ENCODE data around the gene ARF1. TPM values are rescaled to one million over a fixed set of nuclear protein-coding genes. Genes with fewer than 3 reads are reported as not detected.

Gene ARF1
- polyA plus RNA-seq, 3 donors, result 580 to 789 (median 603) TPM

- Mint-ChIP-seq H3K27me3 (ENCODE audit: low read depth in 3 of 3) (peaks cover 9 to 17% (median 10%) of the 10 kb centered on the region in 3 donors), H3K4me1 (peaks cover 15% of the 10 kb centered on the region), H3K27ac (peak overlapping the region in 2 of 7 donors; percentile 17 to 21), H3K9me3 (peaks cover 0 to 2% (median 0%) of the 10 kb centered on the region in 7 donors), H3K36me3 (no peaks in the 10 kb centered on the region), H3K4me3 (no peak overlapping the region)
- Histone ChIP-seq H3K36me3 (replicated peaks in 1 of 2; ENCODE audit: control insufficient read depth in 1 of 2, insufficient read depth in 2 of 2, low read length in 2 of 2) (no peaks in the 10 kb centered on the region), H3K4me2 (replicated peaks; ENCODE audit: extremely low read depth, low read length, poor library complexity, severe bottlenecking) (no peak overlapping the region), H3K9ac (ENCODE audit: insufficient read depth, low read length, poor library complexity, severe bottlenecking) (no peak overlapping the region), H3K4me3 (replicated peaks in 1 of 3; ENCODE audit: low read depth in 2 of 3, low read length in 3 of 3) (no peak overlapping the region), H3K27ac (ENCODE audit: low read depth in 1 of 2, low read length in 2 of 2) (no peak overlapping the region), H3K9me3 (replicated peaks in 1 of 2; ENCODE audit: control insufficient read depth in 1 of 2, insufficient read depth in 1 of 2, low read length in 2 of 2) (no peaks in the 10 kb centered on the region), H2AFZ (ENCODE audit: insufficient read depth, low read depth, low read length, poor library complexity, severe bottlenecking) (no peak overlapping the region), H3K4me1 (ENCODE audit: control insufficient read depth in 1 of 2, insufficient read depth in 2 of 2, low read length in 2 of 2) (peaks cover 9% of the 10 kb centered on the region in 2 donors), H3K79me2 (ENCODE audit: insufficient read depth, low read length) (peaks cover 26% of the 10 kb centered on the region), H4K20me1 (ENCODE audit: insufficient read depth, low read length) (peaks cover 33% of the 10 kb centered on the region), H3K27me3 (ENCODE audit: control insufficient read depth in 2 of 2, insufficient read depth in 2 of 2, low read length in 2 of 2) (no peaks in the 10 kb centered on the region)
- intact Hi-C loops (cut with micrococcal nuclease), result loop anchor here in 1 of 2 donors (5.0 kb wide), 1 partner anchor 45 kb away; no protein-coding TSS in a partner anchor
- TF ChIP-seq CTCF (IDR thresholded peaks at IDR 0.05), result no peak
- no peak for DNase-seq
- 89% methylated on average over 5 of the region's 9 CpGs for WGBS (ENCODE audit: insufficient coverage)
Measured at GRCh38 chr1:228076796-228077430, 5.6 kb upstream of the ARF1 start.

- peaks cover 8 to 17% (median 9%) of the 10 kb centered on the region in 3 donors for H3K27me3 Mint-ChIP-seq (ENCODE audit: low read depth in 3 of 3)
- H3K9me3 Mint-ChIP-seq, result peaks cover 0 to 2% (median 0%) of the 10 kb centered on the region in 7 donors
- H3K36me3 Mint-ChIP-seq, result no peaks in the 10 kb centered on the region
- no peak overlapping the region for H3K27ac ChIP-seq (ENCODE audit: low read depth in 1 of 2, low read length in 2 of 2)
- no peak overlapping the region for H3K4me3 ChIP-seq (replicated peaks in 1 of 3; ENCODE audit: low read depth in 2 of 3, low read length in 3 of 3)
- H2AFZ ChIP-seq (ENCODE audit: insufficient read depth, low read depth, low read length, poor library complexity, severe bottlenecking), result no peak overlapping the region
- H4K20me1 ChIP-seq (ENCODE audit: insufficient read depth, low read length), result peaks cover 33% of the 10 kb centered on the region
- H3K4me1 ChIP-seq (ENCODE audit: control insufficient read depth in 1 of 2, insufficient read depth in 2 of 2, low read length in 2 of 2), result peaks cover 9 to 13% of the 10 kb centered on the region in 2 donors
- H3K4me2 ChIP-seq (replicated peaks; ENCODE audit: extremely low read depth, low read length, poor library complexity, severe bottlenecking), result no peak overlapping the region
- H3K36me3 ChIP-seq (replicated peaks in 1 of 2; ENCODE audit: control insufficient read depth in 1 of 2, insufficient read depth in 2 of 2, low read length in 2 of 2), result no peaks in the 10 kb centered on the region
- H3K79me2 ChIP-seq (ENCODE audit: insufficient read depth, low read length), result peaks cover 35% of the 10 kb centered on the region
- no peak for DNase-seq
- intact Hi-C loops (cut with micrococcal nuclease), result loop anchor here in 1 of 2 donors (5.0 kb wide), 1 partner anchor 45 kb away; no protein-coding TSS in a partner anchor
- H3K4me3 Mint-ChIP-seq, result no peak overlapping the region
- no peaks in the 10 kb centered on the region for H3K27me3 ChIP-seq (ENCODE audit: control insufficient read depth in 2 of 2, insufficient read depth in 2 of 2, low read length in 2 of 2)
- WGBS (ENCODE audit: insufficient coverage), result 79% methylated on average over 6 of the region's 10 CpGs
- H3K27ac Mint-ChIP-seq, result peak overlapping the region in 2 of 7 donors; percentile 17 to 46
- no peaks in the 10 kb centered on the region for H3K9me3 ChIP-seq (replicated peaks in 1 of 2; ENCODE audit: control insufficient read depth in 1 of 2, insufficient read depth in 1 of 2, low read length in 2 of 2)
- H3K9ac ChIP-seq (ENCODE audit: insufficient read depth, low read length, poor library complexity, severe bottlenecking), result no peak overlapping the region
- peaks cover 15% of the 10 kb centered on the region for H3K4me1 Mint-ChIP-seq
- no peak for TF ChIP-seq CTCF (IDR thresholded peaks at IDR 0.05)
Measured at GRCh38 chr1:228077565-228078330, 4.8 kb upstream of the ARF1 start.

Measured in CD14-positive monocyte (primary cell).